Effector memory CD8-positive, alpha-beta T cell (primary cell): Measurements from ENCODE around the gene NBAS.

Source experiments
- ATAC-seq: fragments of 150-1000 bp; cut with Tn5 transposase; replicated peaks from 2 replicates; pipeline ENCODE4 v1.10.0; 2021; ENCODE audit warnings: mild to moderate bottlenecking, moderate library complexity
- DNase-seq, 3 experiments: peaks; one replicate each; pipeline ENCODE4 v3.0.0; 2021
- H3K27ac Mint-ChIP-seq, 2 donors: one replicate each; pipeline ENCODE4 v1.8.0; 2022; ENCODE audit warnings: mild to moderate bottlenecking in 2 of 2, mixed read lengths in 2 of 2, moderate library complexity in 2 of 2
- H3K27me3 Mint-ChIP-seq, 2 donors: one replicate each; pipeline ENCODE4 v1.8.0; 2022; ENCODE audit warnings: mixed read lengths in 2 of 2
- H3K36me3 Mint-ChIP-seq: one replicate; pipeline ENCODE4 v1.8.0; 2022; ENCODE audit warnings: mild to moderate bottlenecking, moderate library complexity, mixed read lengths; ENCODE audit not compliant: insufficient read depth
- H3K4me1 Mint-ChIP-seq, 2 donors: one replicate each; pipeline ENCODE4 v1.8.0; 2022; ENCODE audit warnings: low read depth in 2 of 2, mixed read lengths in 2 of 2
- H3K4me3 Mint-ChIP-seq, 2 donors: one replicate each; pipeline ENCODE4 v1.8.0; 2022; ENCODE audit warnings: mild to moderate bottlenecking in 2 of 2, mixed read lengths in 2 of 2, moderate library complexity in 2 of 2
- H3K9me3 Mint-ChIP-seq, 2 donors: one replicate each; pipeline ENCODE4 v1.8.0; 2022; ENCODE audit warnings: mixed read lengths in 2 of 2

NBAS gene

GRCh38 chr2:15284614-15285013 lies 276.5 kb downstream of the NBAS start:
- DNase-seq (no peak), ATAC-seq (no peak)
- H3K4me3 Mint-ChIP-seq = no peak overlapping the region
- no peaks in the 10 kb centered on the region for H3K27me3 Mint-ChIP-seq
- peaks cover 0 to 4% of the 10 kb centered on the region in 2 donors for H3K4me1 Mint-ChIP-seq
- H3K36me3 Mint-ChIP-seq = peaks cover 12% of the 10 kb centered on the region
- no peaks in the 10 kb centered on the region for H3K9me3 Mint-ChIP-seq
- H3K27ac Mint-ChIP-seq = peak overlapping the region in 1 of 2 donors; percentile 6

- no peak overlapping the region for H3K4me3 Mint-ChIP-seq
- no peak overlapping the region for H3K27ac Mint-ChIP-seq
- peaks cover 0 to 7% of the 10 kb centered on the region in 2 donors for H3K4me1 Mint-ChIP-seq
- no peaks in the 10 kb centered on the region for H3K27me3 Mint-ChIP-seq
- peaks cover 12% of the 10 kb centered on the region for H3K36me3 Mint-ChIP-seq
- ATAC-seq (no peak), DNase-seq (no peak)
- no peaks in the 10 kb centered on the region for H3K9me3 Mint-ChIP-seq
Measured at GRCh38 chr2:15281681-15282080, 279.5 kb downstream of the NBAS start.

- Mint-ChIP-seq H3K9me3 (no peaks in the 10 kb centered on the region), H3K27me3 (no peaks in the 10 kb centered on the region), H3K36me3 (peaks cover 21% of the 10 kb centered on the region)
Measured at GRCh38 chr2:15279201-15279876, 281.8 kb downstream of the NBAS start.

GRCh38 chr2:15278296-15278695 lies 282.8 kb downstream of the NBAS start:
- DNase-seq = no peak
- no peaks in the 10 kb centered on the region for H3K27me3 Mint-ChIP-seq
- H3K9me3 Mint-ChIP-seq = no peaks in the 10 kb centered on the region
- H3K36me3 Mint-ChIP-seq = peaks cover 27% of the 10 kb centered on the region
- H3K4me3 Mint-ChIP-seq = no peak overlapping the region
- ATAC-seq = no peak
- H3K27ac Mint-ChIP-seq = no peak overlapping the region
- H3K4me1 Mint-ChIP-seq = peaks cover 0 to 7% of the 10 kb centered on the region in 2 donors

More at GRCh38 chr2:15279201-15279876, 281.8 kb downstream of the NBAS start:
- peak overlapping the region in 1 of 2 donors; percentile 74 for H3K27ac Mint-ChIP-seq
- DNase-seq (no peak), ATAC-seq (no peak)
- peaks cover 0 to 7% of the 10 kb centered on the region in 2 donors for H3K4me1 Mint-ChIP-seq
- no peak overlapping the region for H3K4me3 Mint-ChIP-seq

GRCh38 chr2:15275346-15275745 lies 285.8 kb downstream of the NBAS start:
- Mint-ChIP-seq H3K9me3 (no peaks in the 10 kb centered on the region), H3K4me1 (peaks cover 0 to 7% of the 10 kb centered on the region in 2 donors), H3K36me3 (peaks cover 29% of the 10 kb centered on the region), H3K4me3 (no peak overlapping the region), H3K27ac (no peak overlapping the region), H3K27me3 (no peaks in the 10 kb centered on the region)
- no peak for ATAC-seq
- DNase-seq = no peak

GRCh38 chr2:15273452-15273851 lies 287.7 kb downstream of the NBAS start:
- no peak for DNase-seq
- Mint-ChIP-seq H3K27me3 (no peaks in the 10 kb centered on the region), H3K4me3 (no peak overlapping the region), H3K36me3 (peaks cover 27% of the 10 kb centered on the region), H3K27ac (no peak overlapping the region), H3K4me1 (peaks cover 0 to 3% of the 10 kb centered on the region in 2 donors), H3K9me3 (no peaks in the 10 kb centered on the region)
- ATAC-seq = no peak

GRCh38 chr2:15272942-15273341 lies 288.2 kb downstream of the NBAS start:
- H3K27me3 Mint-ChIP-seq = no peaks in the 10 kb centered on the region
- H3K4me3 Mint-ChIP-seq = no peak overlapping the region
- peaks cover 27% of the 10 kb centered on the region for H3K36me3 Mint-ChIP-seq
- DNase-seq = no peak
- H3K27ac Mint-ChIP-seq = no peak overlapping the region
- no peaks in the 10 kb centered on the region for H3K9me3 Mint-ChIP-seq
- ATAC-seq = no peak
- H3K4me1 Mint-ChIP-seq = peaks cover 0 to 3% of the 10 kb centered on the region in 2 donors

GRCh38 chr2:15271941-15272542 lies 289.1 kb downstream of the NBAS start:
- H3K4me1 Mint-ChIP-seq = peaks cover 0 to under 1% of the 10 kb centered on the region in 2 donors
- no peak overlapping the region for H3K27ac Mint-ChIP-seq
- ATAC-seq = no peak
- peaks cover 27% of the 10 kb centered on the region for H3K36me3 Mint-ChIP-seq
- DNase-seq = no peak
- no peak overlapping the region for H3K4me3 Mint-ChIP-seq
- no peaks in the 10 kb centered on the region for H3K9me3 Mint-ChIP-seq
- H3K27me3 Mint-ChIP-seq = no peaks in the 10 kb centered on the region

GRCh38 chr2:15271276-15271675 lies 289.9 kb downstream of the NBAS start:
- no peaks in the 10 kb centered on the region for H3K27me3 Mint-ChIP-seq
- ATAC-seq = no peak
- no peaks in the 10 kb centered on the region for H3K4me1 Mint-ChIP-seq
- peaks cover 25% of the 10 kb centered on the region for H3K36me3 Mint-ChIP-seq
- H3K4me3 Mint-ChIP-seq = no peak overlapping the region
- DNase-seq = no peak
- H3K27ac Mint-ChIP-seq = no peak overlapping the region
- H3K9me3 Mint-ChIP-seq = no peaks in the 10 kb centered on the region

GRCh38 chr2:15269043-15269442 lies 292.1 kb downstream of the NBAS start:
- no peak overlapping the region for H3K27ac Mint-ChIP-seq
- H3K9me3 Mint-ChIP-seq = no peaks in the 10 kb centered on the region
- DNase-seq (no peak), ATAC-seq (no peak)
- no peak overlapping the region for H3K4me3 Mint-ChIP-seq
- H3K27me3 Mint-ChIP-seq = no peaks in the 10 kb centered on the region
- H3K36me3 Mint-ChIP-seq = peaks cover 5% of the 10 kb centered on the region
- no peaks in the 10 kb centered on the region for H3K4me1 Mint-ChIP-seq

GRCh38 chr2:15265889-15266288 lies 295.2 kb downstream of the NBAS start:
- ATAC-seq (no peak), DNase-seq (no peak)
- Mint-ChIP-seq H3K27ac (no peak overlapping the region), H3K36me3 (no peaks in the 10 kb centered on the region), H3K27me3 (no peaks in the 10 kb centered on the region), H3K4me3 (no peak overlapping the region), H3K4me1 (no peaks in the 10 kb centered on the region), H3K9me3 (no peaks in the 10 kb centered on the region)

GRCh38 chr2:15263976-15264685 lies 297.0 kb downstream of the NBAS start:
- Mint-ChIP-seq H3K9me3 (peaks cover 0 to 4% of the 10 kb centered on the region in 2 donors), H3K36me3 (no peaks in the 10 kb centered on the region)
- no peak for DNase-seq

GRCh38 chr2:15262792-15263191 lies 298.3 kb downstream of the NBAS start:
- H3K4me3 Mint-ChIP-seq = no peak overlapping the region
- DNase-seq = no peak
- peaks cover 0 to 4% of the 10 kb centered on the region in 2 donors for H3K9me3 Mint-ChIP-seq
- no peaks in the 10 kb centered on the region for H3K27me3 Mint-ChIP-seq
- ATAC-seq = no peak
- no peak overlapping the region for H3K27ac Mint-ChIP-seq
- no peaks in the 10 kb centered on the region for H3K36me3 Mint-ChIP-seq
- H3K4me1 Mint-ChIP-seq = no peaks in the 10 kb centered on the region

More at GRCh38 chr2:15263976-15264685, 297.0 kb downstream of the NBAS start:
- H3K27me3 Mint-ChIP-seq = no peaks in the 10 kb centered on the region
- H3K4me1 Mint-ChIP-seq = no peaks in the 10 kb centered on the region
- ATAC-seq = no peak
- H3K27ac Mint-ChIP-seq = no peak overlapping the region
- no peak overlapping the region for H3K4me3 Mint-ChIP-seq

- DNase-seq = no peak
- Mint-ChIP-seq H3K4me1 (no peaks in the 10 kb centered on the region), H3K4me3 (no peak overlapping the region), H3K27me3 (no peaks in the 10 kb centered on the region), H3K36me3 (no peaks in the 10 kb centered on the region), H3K27ac (no peak overlapping the region), H3K9me3 (peaks cover 4 to 6% of the 10 kb centered on the region in 2 donors)
- ATAC-seq = no peak
Measured at GRCh38 chr2:15260835-15261234, 300.3 kb downstream of the NBAS start.
